ENCODE results near the gene TRIP11.

TRIP11 gene

GRCh38 chr14:92009604-92010003 is 30.3 kb downstream of the TRIP11 start:
- TF ChIP-seq, protein P1, sequence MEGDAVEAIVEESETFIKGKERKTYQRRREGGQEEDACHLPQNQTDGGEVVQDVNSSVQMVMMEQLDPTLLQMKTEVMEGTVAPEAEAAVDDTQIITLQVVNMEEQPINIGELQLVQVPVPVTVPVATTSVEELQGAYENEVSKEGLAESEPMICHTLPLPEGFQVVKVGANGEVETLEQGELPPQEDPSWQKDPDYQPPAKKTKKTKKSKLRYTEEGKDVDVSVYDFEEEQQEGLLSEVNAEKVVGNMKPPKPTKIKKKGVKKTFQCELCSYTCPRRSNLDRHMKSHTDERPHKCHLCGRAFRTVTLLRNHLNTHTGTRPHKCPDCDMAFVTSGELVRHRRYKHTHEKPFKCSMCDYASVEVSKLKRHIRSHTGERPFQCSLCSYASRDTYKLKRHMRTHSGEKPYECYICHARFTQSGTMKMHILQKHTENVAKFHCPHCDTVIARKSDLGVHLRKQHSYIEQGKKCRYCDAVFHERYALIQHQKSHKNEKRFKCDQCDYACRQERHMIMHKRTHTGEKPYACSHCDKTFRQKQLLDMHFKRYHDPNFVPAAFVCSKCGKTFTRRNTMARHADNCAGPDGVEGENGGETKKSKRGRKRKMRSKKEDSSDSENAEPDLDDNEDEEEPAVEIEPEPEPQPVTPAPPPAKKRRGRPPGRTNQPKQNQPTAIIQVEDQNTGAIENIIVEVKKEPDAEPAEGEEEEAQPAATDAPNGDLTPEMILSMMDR (conservative IDR thresholded peaks at IDR 0.05; ENCODE audit: low read depth, low read length) = no peak
- no peak overlapping the region for H3K4me3 ChIP-seq (ENCODE audit: low read depth, low read length)
- peak; percentile 18 for DNase-seq (ENCODE audit: low read depth)

- TF ChIP-seq, protein P1 (conservative IDR thresholded peaks at IDR 0.05; ENCODE audit: low read depth, low read length) = no peak
- no peak overlapping the region for H3K4me3 ChIP-seq (ENCODE audit: low read depth, low read length)
- DNase-seq (ENCODE audit: low read depth) = no peak
Measured at GRCh38 chr14:92005019-92005418, 34.8 kb downstream of the TRIP11 start.

DNA sequence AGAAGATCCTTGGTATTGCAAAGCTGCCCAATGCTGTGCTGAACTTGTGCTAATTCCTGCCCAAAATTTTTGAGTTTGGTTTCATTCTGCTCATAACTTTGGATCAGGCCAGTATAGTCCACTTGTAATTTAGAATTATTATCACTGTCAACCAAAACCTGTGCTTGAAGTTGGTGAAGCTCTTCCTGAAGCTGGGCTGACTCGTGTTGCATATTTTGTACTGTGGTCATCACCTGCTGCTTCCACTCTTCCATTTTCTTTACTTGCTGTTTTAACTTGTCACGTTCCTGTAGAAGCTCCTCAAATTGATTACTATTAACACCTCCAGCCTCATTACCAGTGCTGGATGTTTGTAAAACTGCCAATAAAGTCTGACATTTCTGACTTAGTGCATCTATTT is 35.8 kb downstream of the TRIP11 start:
- TF ChIP-seq, protein P1 (conservative IDR thresholded peaks at IDR 0.05; ENCODE audit: low read depth, low read length) = no peak
- H3K4me3 ChIP-seq (ENCODE audit: low read depth, low read length) = no peak overlapping the region
- DNase-seq (ENCODE audit: low read depth) = no peak

DNA sequence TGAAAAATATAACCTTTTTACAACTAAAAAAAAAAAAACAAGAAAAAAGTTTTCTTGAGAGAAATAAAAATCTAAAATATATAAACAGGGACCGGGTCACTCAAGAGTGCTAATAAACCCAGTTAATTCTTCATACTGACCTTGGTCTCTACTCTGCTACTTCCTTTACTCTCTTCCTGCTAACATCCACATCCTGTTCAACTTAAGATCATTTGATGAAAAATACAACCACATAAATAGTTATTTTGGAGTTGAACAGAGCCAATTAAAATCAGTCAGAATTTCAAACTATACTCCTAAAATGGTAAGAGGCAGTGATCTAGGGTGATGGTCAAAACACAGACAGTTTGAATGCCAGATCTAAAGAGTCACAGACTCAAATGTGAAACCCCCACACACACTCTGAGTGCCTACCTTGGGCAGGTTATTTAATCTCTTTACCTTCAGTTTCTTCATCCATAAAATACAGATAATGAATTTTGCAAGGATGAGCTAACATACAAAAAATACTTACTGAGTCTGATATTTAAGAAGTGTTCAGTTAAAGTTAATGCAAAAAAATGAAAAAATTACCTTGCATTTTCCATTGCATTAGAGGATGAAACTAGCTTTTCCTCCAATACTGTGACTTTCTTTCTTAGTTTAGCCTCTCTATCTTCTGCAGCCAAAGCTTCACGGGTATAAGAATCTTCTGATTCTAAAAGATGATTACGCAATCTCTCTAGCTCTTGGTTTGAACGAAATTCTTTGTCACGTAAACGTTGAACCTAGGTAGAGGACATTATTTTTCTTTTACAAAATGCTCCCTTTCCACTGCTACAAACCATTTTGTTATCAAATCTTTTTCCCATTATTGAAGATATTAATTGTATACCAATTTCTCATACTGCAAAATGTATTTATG is 40.9 kb downstream of the TRIP11 start:
- no peak for DNase-seq (ENCODE audit: low read depth)
- no peak overlapping the region for H3K4me3 ChIP-seq (ENCODE audit: low read depth, low read length)
- TF ChIP-seq, protein P1 (conservative IDR thresholded peaks at IDR 0.05; ENCODE audit: low read depth, low read length) = no peak

DNA sequence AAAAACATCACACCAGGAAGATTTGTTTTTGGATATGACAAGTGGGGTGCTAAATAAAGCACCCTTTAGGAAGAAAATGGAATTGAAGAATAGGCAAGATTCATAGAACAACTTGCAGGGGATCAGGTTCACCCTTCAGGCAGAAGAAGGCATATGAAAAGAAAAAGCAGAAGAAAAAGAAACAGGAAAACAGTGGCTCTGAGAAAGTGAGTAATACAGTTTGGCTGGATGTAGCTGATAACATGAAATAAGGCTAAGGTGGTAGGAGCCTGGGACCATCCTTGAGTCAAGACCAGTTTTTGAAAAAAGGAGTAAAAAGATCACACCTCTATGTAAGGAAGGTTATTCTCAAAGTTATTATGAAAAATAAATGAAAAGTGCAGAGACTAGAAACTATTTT is 42.4 kb downstream of the TRIP11 start:
- no peak overlapping the region for H3K4me3 ChIP-seq (ENCODE audit: low read depth, low read length)
- TF ChIP-seq, protein P1 (conservative IDR thresholded peaks at IDR 0.05; ENCODE audit: low read depth, low read length) = no peak
- DNase-seq (ENCODE audit: low read depth) = peak; percentile 26

- H3K4me3 ChIP-seq (ENCODE audit: low read depth, low read length) = no peak overlapping the region
- TF ChIP-seq, protein P1 (conservative IDR thresholded peaks at IDR 0.05; ENCODE audit: low read depth, low read length) = peak; percentile 67
- DNase-seq (ENCODE audit: low read depth) = peak; percentile 84
Measured at GRCh38 chr14:91996948-91997371, 42.9 kb downstream of the TRIP11 start.

DNA sequence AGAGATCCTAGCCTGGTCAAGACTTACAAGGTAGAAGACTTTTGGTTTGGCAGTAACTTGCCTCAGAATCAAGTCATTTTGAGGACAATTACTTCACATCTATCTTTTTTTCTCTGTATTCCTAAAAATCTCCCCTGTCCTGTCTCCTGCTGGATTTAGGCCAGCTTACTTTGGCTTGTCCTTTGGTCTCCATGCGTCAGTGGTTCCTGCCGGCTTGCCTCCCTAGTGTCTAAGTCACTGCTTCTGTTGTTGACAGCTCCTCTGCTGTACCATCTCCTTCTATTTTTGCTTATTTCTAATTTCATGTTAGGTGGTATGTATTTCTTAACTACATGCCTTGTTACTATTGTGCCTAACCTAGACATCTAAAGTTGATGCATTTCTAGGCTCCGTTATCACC is 52.7 kb downstream of the TRIP11 start:
- TF ChIP-seq, protein P1 (conservative IDR thresholded peaks at IDR 0.05; ENCODE audit: low read depth, low read length) = no peak

More for the DNA sequence above, 52.7 kb downstream of the TRIP11 start:
- DNase-seq (ENCODE audit: low read depth) = no peak
- no peak overlapping the region for H3K4me3 ChIP-seq (ENCODE audit: low read depth, low read length)
